Measurements from ENCODE around the gene ZNRF3. TPM values are rescaled to one million over a fixed set of nuclear protein-coding genes. Genes with fewer than 3 reads are reported as not detected.
A peak's percentile ranks its signal among the peaks of the same experiment; 100 is the strongest.

ZNRF3 gene
- total and polyA plus RNA-seq, 4 donors, result 3.5 to 10.2 (median 6.9) TPM

- TF ChIP-seq, protein P1, sequence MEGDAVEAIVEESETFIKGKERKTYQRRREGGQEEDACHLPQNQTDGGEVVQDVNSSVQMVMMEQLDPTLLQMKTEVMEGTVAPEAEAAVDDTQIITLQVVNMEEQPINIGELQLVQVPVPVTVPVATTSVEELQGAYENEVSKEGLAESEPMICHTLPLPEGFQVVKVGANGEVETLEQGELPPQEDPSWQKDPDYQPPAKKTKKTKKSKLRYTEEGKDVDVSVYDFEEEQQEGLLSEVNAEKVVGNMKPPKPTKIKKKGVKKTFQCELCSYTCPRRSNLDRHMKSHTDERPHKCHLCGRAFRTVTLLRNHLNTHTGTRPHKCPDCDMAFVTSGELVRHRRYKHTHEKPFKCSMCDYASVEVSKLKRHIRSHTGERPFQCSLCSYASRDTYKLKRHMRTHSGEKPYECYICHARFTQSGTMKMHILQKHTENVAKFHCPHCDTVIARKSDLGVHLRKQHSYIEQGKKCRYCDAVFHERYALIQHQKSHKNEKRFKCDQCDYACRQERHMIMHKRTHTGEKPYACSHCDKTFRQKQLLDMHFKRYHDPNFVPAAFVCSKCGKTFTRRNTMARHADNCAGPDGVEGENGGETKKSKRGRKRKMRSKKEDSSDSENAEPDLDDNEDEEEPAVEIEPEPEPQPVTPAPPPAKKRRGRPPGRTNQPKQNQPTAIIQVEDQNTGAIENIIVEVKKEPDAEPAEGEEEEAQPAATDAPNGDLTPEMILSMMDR (IDR thresholded peaks at IDR 0.05; ENCODE audit: control extremely low read depth, extremely low read depth), result no peak
- WGBS, 2 donors, result 73 to 86% methylated on average over 4 of the region's 4 CpGs
- H3K27ac ChIP-seq (ENCODE audit: low read depth in 1 of 2, low read length in 1 of 2), result no peak overlapping the region
These were observed 210.3 kb downstream of the ZNRF3 start for GRCh38 chr22:29093501-29094300.

DNA sequence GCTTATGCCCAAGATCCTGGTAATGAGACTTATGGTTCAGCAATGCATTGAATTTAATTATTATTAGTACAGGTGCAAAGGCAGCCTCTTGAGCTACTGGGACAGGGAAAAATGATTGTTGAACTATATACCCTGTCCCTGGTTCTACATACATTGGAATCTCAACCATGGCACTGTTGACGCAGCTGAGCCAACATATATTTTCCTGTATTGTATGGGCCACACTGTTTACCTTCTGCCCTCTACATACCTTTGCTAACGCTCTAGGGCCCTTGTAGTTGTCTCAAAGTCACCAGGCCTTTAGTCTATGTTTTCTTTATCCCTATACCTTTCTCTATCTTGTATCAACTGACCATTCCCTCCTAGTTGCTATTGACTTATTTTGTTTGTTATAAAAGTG, 212.1 kb downstream of the ZNRF3 start:
- Histone ChIP-seq H3K4me3 (no peak overlapping the region), H3K27me3 (ENCODE audit: control insufficient read depth in 3 of 3, insufficient read depth in 3 of 3, low read length in 2 of 3) (no peaks in the 10 kb centered on the region), H3K9ac (ENCODE audit: insufficient read depth in 1 of 2, low read length in 2 of 2) (no peak overlapping the region), H3K27ac (ENCODE audit: low read depth in 1 of 2, low read length in 1 of 2) (no peak overlapping the region), H3K4me1 (ENCODE audit: control insufficient read depth in 5 of 5, insufficient read depth in 5 of 5, low read length in 5 of 5) (peaks cover 3 to 44% (median 31%) of the 10 kb centered on the region in 5 donors), H3K36me3 (ENCODE audit: control insufficient read depth in 4 of 4, insufficient read depth in 4 of 4, low read length in 4 of 4) (peaks cover 0 to 20% (median 0%) of the 10 kb centered on the region in 4 donors), H3K9me3 (ENCODE audit: control insufficient read depth in 4 of 4, insufficient read depth in 3 of 4, low read length in 3 of 4) (no peaks in the 10 kb centered on the region)
- WGBS, 2 donors, result 87 to 88% methylated on average over 2 of the region's 2 CpGs
- no peak for ATAC-seq (ENCODE audit: insufficient read depth, low FRiP score)
- DNase-seq, result peak; percentile 39 to 63 (median 44)
- TF ChIP-seq, protein P1 (IDR thresholded peaks at IDR 0.05; ENCODE audit: control extremely low read depth, extremely low read depth), result no peak

More at GRCh38 chr22:29093501-29094300, 210.3 kb downstream of the ZNRF3 start:
- Histone ChIP-seq H3K4me3 (no peak overlapping the region), H3K9ac (ENCODE audit: insufficient read depth in 1 of 2, low read length in 2 of 2) (no peak overlapping the region), H3K9me3 (ENCODE audit: control insufficient read depth in 4 of 4, insufficient read depth in 3 of 4, low read length in 3 of 4) (no peaks in the 10 kb centered on the region), H3K27me3 (ENCODE audit: control insufficient read depth in 3 of 3, insufficient read depth in 3 of 3, low read length in 2 of 3) (no peaks in the 10 kb centered on the region), H3K4me1 (ENCODE audit: control insufficient read depth in 5 of 5, insufficient read depth in 5 of 5, low read length in 5 of 5) (peaks cover 3 to 45% (median 44%) of the 10 kb centered on the region in 5 donors), H3K36me3 (ENCODE audit: control insufficient read depth in 4 of 4, insufficient read depth in 4 of 4, low read length in 4 of 4) (peaks cover 0 to 9% (median 0%) of the 10 kb centered on the region in 4 donors)
- DNase-seq (peak; percentile 45 to 90 (median 87)), ATAC-seq (ENCODE audit: insufficient read depth, low FRiP score) (no peak)

DNA sequence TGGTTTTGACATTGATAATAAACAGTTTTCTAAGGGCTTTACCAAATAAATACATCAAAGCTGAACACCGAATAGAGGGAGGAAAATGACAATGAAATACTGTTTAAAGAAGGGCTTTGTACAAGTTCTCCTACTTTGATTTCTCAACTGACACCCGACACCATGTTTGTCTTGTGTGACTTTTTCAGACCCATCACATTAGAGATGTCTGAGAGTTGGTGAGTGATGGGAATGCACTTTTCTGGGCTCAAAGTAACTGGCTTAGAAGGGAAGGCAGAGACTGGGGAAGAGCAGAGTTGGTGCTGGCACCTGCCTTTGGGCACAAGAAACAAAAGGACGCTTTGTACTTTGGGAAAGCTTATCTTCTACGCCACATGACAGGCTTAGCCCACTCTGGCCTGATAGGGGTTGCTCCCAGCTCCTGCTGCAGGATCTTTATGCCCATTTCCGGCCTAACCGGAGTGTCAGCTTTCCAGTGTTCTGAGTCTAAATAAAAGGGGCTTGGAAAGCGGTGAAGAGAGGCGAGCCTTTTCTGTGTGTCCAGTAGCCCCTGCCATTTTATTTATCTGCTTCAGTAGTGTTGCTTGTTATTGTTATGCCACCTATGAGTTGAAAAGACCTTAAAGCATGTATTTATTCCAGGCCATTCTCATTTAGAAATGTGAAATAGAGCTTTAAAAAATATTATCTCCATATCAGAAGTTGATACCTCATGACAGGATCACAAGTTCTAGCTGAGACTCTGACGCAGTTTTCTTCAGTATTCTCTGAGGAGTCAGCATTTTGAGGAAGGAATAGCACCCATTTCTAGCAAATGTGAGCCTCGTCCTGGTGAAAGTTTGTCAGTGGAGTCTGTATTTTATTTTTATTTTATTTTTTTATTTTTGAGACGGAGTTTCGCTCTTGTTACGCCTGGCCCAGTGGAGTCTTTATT, 213.6 kb downstream of the ZNRF3 start:
- no peaks in the 10 kb centered on the region for H3K9me3 ChIP-seq (ENCODE audit: control insufficient read depth in 4 of 4, insufficient read depth in 3 of 4, low read length in 3 of 4)
- DNase-seq (peak; percentile 43 to 67 (median 63)), ATAC-seq (ENCODE audit: insufficient read depth, low FRiP score) (no peak)
- peaks cover 0 to 25% (median 0%) of the 10 kb centered on the region in 4 donors for H3K36me3 ChIP-seq (ENCODE audit: control insufficient read depth in 4 of 4, insufficient read depth in 4 of 4, low read length in 4 of 4)
- peak overlapping the region in 1 of 2 donors; percentile 7 for H3K9ac ChIP-seq (ENCODE audit: insufficient read depth in 1 of 2, low read length in 2 of 2)
- TF ChIP-seq, protein P1 (IDR thresholded peaks at IDR 0.05; ENCODE audit: control extremely low read depth, extremely low read depth), result no peak
- no peak overlapping the region for H3K4me3 ChIP-seq
- 86% methylated on average over 13 of the region's 13 CpGs for WGBS, 2 donors
- H3K27ac ChIP-seq (ENCODE audit: low read depth in 1 of 2, low read length in 1 of 2), result peak overlapping the region in 1 of 2 donors; percentile 77
- H3K27me3 ChIP-seq (ENCODE audit: control insufficient read depth in 3 of 3, insufficient read depth in 3 of 3, low read length in 2 of 3), result no peaks in the 10 kb centered on the region
- H3K4me1 ChIP-seq (ENCODE audit: control insufficient read depth in 5 of 5, insufficient read depth in 5 of 5, low read length in 5 of 5), result peaks cover 3 to 38% (median 25%) of the 10 kb centered on the region in 5 donors

Measured in lung (tissue), 12 donors.